Vagina (tissue), 2 donors: Measurements from ENCODE around the gene STAB2. TPM values are rescaled to one million over a fixed set of nuclear protein-coding genes. Genes with fewer than 3 reads are reported as not detected.

ENCODE experiments used
- DNase-seq, 2 donors: peaks; one replicate each; pipeline ENCODE4 v3.0.0-alpha.2; 2017; ENCODE audit errors: extremely low spot score in 2 of 2
- H3K27ac ChIP-seq: fragments of 200-600 bp; sonication (generic); one replicate; pipeline ENCODE4 v1.5.1; 2019
- H3K27me3 ChIP-seq: fragments of 200-600 bp; sonication (generic); one replicate; pipeline ENCODE4 v1.5.1; 2019
- H3K36me3 ChIP-seq, 2 donors: fragments of 200-600 bp; sonication (generic); one replicate each; pipeline ENCODE4 v1.5.1; 2017 to 2019
- H3K4me1 ChIP-seq: fragments of 200-600 bp; sonication (generic); one replicate; pipeline ENCODE4 v1.5.1; 2019
- H3K4me3 ChIP-seq, 2 donors: fragments of 200-600 bp; sonication (generic); 1 replicate in 1 of 2; 2 replicates in 1 of 2; pipeline ENCODE4 v1.5.1; 2016 to 2019
- H3K9me3 ChIP-seq: fragments of 200-600 bp; sonication (generic); one replicate; pipeline ENCODE4 v1.5.1; 2019
- POLR2A ChIP-seq, 2 donors: fragments of 450-650 bp; IDR thresholded peaks; one replicate each; pipeline ENCODE4 v1.6.1; 2017; ENCODE audit warnings: antibody characterized with exemption in 2 of 2, mild to moderate bottlenecking in 2 of 2, moderate library complexity in 2 of 2
- POLR2AphosphoS5 ChIP-seq, 2 donors: sonication (generic); formaldehyde crosslinking; IDR thresholded peaks; one replicate each; pipeline ENCODE4 v1.9.0; 2017; ENCODE audit warnings: antibody characterized with exemption in 2 of 2, mild to moderate bottlenecking in 2 of 2, low read depth in 1 of 2; ENCODE audit not compliant: insufficient read depth in 1 of 2
- intact Hi-C: fragments of 100-400 bp; cut with DNase I; formaldehyde crosslinking; loops from one replicate; pipeline ENCODE4 v1.15.1; 2023
- total RNA-seq: library from RNA; depleted of rRNA; stranded (reverse); fragments of >200 nt; gene quantifications from one replicate; pipeline ENCODE4 v1.2.3, GENCODE V29; 2016
- TF ChIP-seq, protein P1 (sequence below), 3 experiments: fragments of 450-650 bp in 2 of 3; fragments of 200-600 bp in 1 of 3; sonication (generic) in 1 of 3; IDR thresholded peaks; one replicate each; pipeline ENCODE4 v1.5.1; 2017 to 2019; ENCODE audit warnings: antibody characterized with exemption in 3 of 3, mild to moderate bottlenecking in 2 of 3, moderate library complexity in 2 of 3

The STAB2 gene
- total RNA-seq, 1 donor from 2014 or later, result 0.25 TPM

GRCh38 chr12:103779410-103780092 lies 192.5 kb downstream of the STAB2 start:
- intact Hi-C loops, result no loop called here
- no peak overlapping the region for H3K27ac ChIP-seq
- no peaks in the 10 kb centered on the region for H3K27me3 ChIP-seq
- H3K9me3 ChIP-seq, result no peaks in the 10 kb centered on the region
- DNase-seq, result no peak
- TF ChIP-seq POLR2AphosphoS5 (IDR thresholded peaks at IDR 0.05; ENCODE audit: insufficient read depth in 1 of 2, low read depth in 1 of 2), result no peak
- no peak for TF ChIP-seq POLR2A (IDR thresholded peaks at IDR 0.05)
- TF ChIP-seq, protein P1, sequence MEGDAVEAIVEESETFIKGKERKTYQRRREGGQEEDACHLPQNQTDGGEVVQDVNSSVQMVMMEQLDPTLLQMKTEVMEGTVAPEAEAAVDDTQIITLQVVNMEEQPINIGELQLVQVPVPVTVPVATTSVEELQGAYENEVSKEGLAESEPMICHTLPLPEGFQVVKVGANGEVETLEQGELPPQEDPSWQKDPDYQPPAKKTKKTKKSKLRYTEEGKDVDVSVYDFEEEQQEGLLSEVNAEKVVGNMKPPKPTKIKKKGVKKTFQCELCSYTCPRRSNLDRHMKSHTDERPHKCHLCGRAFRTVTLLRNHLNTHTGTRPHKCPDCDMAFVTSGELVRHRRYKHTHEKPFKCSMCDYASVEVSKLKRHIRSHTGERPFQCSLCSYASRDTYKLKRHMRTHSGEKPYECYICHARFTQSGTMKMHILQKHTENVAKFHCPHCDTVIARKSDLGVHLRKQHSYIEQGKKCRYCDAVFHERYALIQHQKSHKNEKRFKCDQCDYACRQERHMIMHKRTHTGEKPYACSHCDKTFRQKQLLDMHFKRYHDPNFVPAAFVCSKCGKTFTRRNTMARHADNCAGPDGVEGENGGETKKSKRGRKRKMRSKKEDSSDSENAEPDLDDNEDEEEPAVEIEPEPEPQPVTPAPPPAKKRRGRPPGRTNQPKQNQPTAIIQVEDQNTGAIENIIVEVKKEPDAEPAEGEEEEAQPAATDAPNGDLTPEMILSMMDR (IDR thresholded peaks at IDR 0.05), result no peak
- no peaks in the 10 kb centered on the region for H3K4me1 ChIP-seq
- H3K36me3 ChIP-seq, result peaks cover 0 to 24% of the 10 kb centered on the region in 2 donors
- H3K4me3 ChIP-seq, result no peak overlapping the region

DNA sequence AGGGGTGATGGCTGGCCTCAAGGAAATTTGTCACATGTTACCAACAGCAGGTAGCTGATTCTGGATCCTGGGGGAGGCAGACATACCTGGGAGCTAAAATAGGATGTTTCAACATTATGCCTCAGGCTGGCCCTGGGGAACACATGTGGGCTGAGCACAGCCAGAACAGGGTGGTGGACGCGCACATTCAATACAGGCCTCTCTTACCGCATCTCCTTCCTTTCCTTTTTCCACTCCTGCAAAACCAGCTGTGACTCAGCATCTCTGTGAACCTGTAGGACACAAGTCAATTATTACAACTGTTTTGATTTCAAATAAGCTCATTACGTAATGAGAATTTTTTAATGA lies 193.0 kb downstream of the STAB2 start:
- no peak for TF ChIP-seq POLR2A (IDR thresholded peaks at IDR 0.05)
- no peak for TF ChIP-seq POLR2AphosphoS5 (IDR thresholded peaks at IDR 0.05; ENCODE audit: insufficient read depth in 1 of 2, low read depth in 1 of 2)
- Histone ChIP-seq H3K36me3 (peaks cover 0 to 28% of the 10 kb centered on the region in 2 donors), H3K4me3 (no peak overlapping the region), H3K27ac (no peak overlapping the region), H3K27me3 (no peaks in the 10 kb centered on the region), H3K9me3 (no peaks in the 10 kb centered on the region), H3K4me1 (no peaks in the 10 kb centered on the region)
- no peak for DNase-seq
- intact Hi-C loops, result no loop called here

- Histone ChIP-seq H3K27ac (no peak overlapping the region), H3K27me3 (no peaks in the 10 kb centered on the region), H3K4me1 (no peaks in the 10 kb centered on the region), H3K36me3 (peaks cover 0 to 30% of the 10 kb centered on the region in 2 donors), H3K4me3 (no peak overlapping the region), H3K9me3 (no peaks in the 10 kb centered on the region)
- DNase-seq, result no peak
- no peak for TF ChIP-seq POLR2AphosphoS5 (IDR thresholded peaks at IDR 0.05; ENCODE audit: insufficient read depth in 1 of 2, low read depth in 1 of 2)
- TF ChIP-seq POLR2A (IDR thresholded peaks at IDR 0.05), result no peak
- TF ChIP-seq, protein P1 (IDR thresholded peaks at IDR 0.05), result no peak
- intact Hi-C loops, result no loop called here
Observed at GRCh38 chr12:103780992-103781391, 193.9 kb downstream of the STAB2 start.

GRCh38 chr12:103782399-103782798 lies 195.3 kb downstream of the STAB2 start:
- H3K4me1 ChIP-seq, result no peaks in the 10 kb centered on the region
- H3K9me3 ChIP-seq, result no peaks in the 10 kb centered on the region
- H3K27me3 ChIP-seq, result no peaks in the 10 kb centered on the region
- intact Hi-C loops, result no loop called here
- no peak for DNase-seq
- no peak overlapping the region for H3K27ac ChIP-seq
- TF ChIP-seq POLR2A (IDR thresholded peaks at IDR 0.05), result no peak
- no peak overlapping the region for H3K4me3 ChIP-seq
- peaks cover 0 to 22% of the 10 kb centered on the region in 2 donors for H3K36me3 ChIP-seq

GRCh38 chr12:103783744-103784664 lies 196.9 kb downstream of the STAB2 start:
- Histone ChIP-seq H3K4me1 (no peaks in the 10 kb centered on the region), H3K36me3 (peaks cover 0 to 21% of the 10 kb centered on the region in 2 donors), H3K27ac (no peak overlapping the region), H3K27me3 (no peaks in the 10 kb centered on the region), H3K9me3 (no peaks in the 10 kb centered on the region), H3K4me3 (no peak overlapping the region)
- DNase-seq, result no peak
- no peak for TF ChIP-seq POLR2A (IDR thresholded peaks at IDR 0.05)
- no peak for TF ChIP-seq POLR2AphosphoS5 (IDR thresholded peaks at IDR 0.05; ENCODE audit: insufficient read depth in 1 of 2, low read depth in 1 of 2)
- TF ChIP-seq, protein P1 (IDR thresholded peaks at IDR 0.05), result no peak
- intact Hi-C loops, result no loop called here
